COLO668 (cell line): ENCODE data around the gene GRPEL1.

ENCODE experiments used
- DNase-seq: peaks from one replicate; lab custom pipeline; 2025; ENCODE audit not compliant: unreplicated experiment; lab: John Stamatoyannopoulos, UW

GRPEL1 gene

GRCh38 chr4:7025040-7025602 lies 42.7 kb downstream of the GRPEL1 start:
- no peak for DNase-seq

- DNase-seq = no peak
Measured at GRCh38 chr4:7024336-7024890, 43.5 kb downstream of the GRPEL1 start.

GRCh38 chr4:7023901-7024300 lies 44.0 kb downstream of the GRPEL1 start:
- DNase-seq = no peak

DNA sequence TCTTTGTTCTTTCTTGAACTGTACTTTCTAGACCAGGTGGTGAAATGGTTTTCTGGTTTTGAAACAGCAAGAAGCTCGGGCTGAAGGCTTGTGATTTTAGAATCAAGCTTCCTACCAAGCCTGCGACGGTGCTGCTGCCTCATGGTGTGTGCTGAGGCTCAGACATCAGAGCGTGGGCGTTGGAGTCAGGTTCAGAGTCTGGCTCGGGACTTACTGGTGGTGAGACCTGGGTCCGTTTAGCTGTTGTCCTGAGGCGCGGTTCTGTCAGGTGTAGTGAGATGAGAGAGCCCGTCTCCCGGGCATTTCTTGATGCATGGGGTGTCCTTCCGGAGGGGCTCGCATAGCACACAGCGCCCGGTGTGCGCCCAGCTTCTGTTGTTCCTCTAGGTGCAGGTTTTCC lies 44.4 kb downstream of the GRPEL1 start:
- DNase-seq = no peak

DNA sequence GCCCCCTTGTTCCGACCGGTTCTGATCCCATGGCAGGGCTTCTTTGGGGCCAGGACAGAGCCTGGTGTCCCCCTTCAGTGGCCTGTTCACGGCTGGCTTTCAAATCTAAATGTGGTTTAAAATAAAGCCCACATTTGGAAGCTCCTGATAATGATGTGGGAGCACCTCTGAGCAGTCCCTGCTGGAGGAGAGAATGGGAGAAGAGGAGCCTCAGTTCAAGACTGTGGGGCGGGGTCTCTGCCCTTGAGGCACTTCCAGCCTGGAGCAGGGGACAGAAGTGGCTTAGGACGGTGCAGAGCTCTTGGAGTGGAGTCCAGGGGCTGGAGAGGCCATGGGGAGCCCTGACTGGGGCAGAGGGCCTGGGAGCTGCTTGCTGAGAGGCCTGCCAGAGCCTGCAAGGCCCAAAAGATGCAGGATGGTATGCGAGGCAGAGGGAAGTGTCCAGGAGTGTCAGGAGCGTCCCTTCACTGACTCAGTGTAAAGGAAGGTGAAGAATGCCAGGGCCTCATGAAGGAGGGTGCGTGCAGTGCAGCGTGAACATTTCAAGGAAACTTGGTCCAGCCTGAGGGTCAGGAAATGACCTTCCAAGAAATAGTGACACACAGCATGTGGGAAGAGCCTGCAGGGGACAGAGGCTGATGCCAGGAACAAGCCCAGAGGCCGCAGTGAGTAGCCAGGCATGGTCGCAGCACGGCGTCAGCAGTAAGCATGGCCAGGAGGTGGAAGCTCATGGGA lies 45.8 kb downstream of the GRPEL1 start:
- no peak for DNase-seq

DNA sequence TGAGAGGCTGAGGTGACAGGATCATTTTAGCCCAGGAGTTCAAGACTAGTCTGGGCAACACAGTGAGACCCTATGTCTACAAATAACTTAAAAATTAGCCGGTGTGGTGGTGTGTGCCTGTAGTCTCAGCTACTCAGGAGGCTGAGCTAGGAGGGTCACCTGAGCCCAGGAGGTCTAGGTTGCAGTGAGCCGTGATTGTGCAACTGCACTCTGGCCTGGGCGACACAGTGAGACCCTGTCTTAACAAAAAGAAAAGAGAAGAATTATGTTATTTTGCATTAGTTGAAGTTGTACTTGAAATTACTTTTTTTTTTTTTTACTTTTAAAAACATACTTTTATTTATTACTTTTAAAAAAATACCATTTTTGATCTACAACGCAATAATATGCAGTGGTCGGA lies 46.5 kb downstream of the GRPEL1 start:
- no peak for DNase-seq

- DNase-seq = no peak
Measured at GRCh38 chr4:7020856-7021255, 47.0 kb downstream of the GRPEL1 start.

DNA sequence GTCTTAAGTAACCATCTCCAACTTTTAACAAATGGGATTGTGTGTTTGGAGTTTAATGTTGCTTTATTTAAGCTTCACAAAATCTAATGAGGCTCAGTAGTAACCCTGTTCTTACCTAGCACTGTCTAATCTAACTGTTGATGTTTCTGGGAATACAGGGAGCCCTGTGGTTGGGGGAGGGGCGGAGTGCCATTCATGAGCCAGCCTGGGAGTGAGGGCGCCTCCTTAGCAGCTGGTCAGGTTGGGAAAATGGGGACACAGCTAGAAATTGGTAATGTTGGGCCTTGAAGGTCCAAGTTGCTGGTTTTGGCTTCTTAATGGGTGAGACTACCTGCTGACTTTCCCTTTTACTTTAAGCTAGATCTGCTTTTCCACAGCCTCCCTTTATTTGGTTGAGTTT lies 47.6 kb downstream of the GRPEL1 start:
- no peak for DNase-seq

- no peak for DNase-seq
Measured at GRCh38 chr4:7019367-7019766, 48.5 kb downstream of the GRPEL1 start.

GRCh38 chr4:7018281-7018680 lies 49.6 kb downstream of the GRPEL1 start:
- no peak for DNase-seq

DNA sequence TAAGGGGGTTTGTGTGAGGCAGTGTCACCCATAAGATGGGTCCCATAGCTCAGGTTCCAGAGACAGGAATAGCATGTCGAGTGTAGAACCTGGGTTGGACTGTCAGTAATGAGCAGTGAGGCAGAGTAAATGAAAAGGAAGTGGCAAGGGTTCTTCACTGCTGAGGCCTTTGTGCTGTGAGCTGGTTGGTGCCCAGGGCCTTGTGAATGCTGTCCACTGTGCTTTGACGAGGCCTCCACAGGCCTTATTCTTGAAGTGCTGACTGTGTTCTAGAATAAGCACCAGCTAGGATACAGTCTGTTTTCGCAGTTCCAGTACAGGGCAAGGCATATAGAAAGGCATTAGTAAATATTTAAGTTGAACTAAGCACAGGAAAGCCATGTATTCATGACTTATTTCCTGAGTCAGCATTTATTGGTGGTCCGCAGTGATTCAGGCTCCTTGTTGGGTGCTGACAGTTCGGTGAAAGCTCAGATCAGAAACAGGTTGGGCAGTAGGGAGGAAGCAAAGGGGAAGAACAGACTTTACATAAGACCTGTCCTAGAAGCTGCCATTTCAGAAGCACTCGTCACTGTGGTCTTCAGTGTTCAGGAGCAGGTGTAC lies 50.3 kb downstream of the GRPEL1 start:
- no peak for DNase-seq

GRCh38 chr4:7016512-7016911 lies 51.4 kb downstream of the GRPEL1 start:
- no peak for DNase-seq

- no peak for DNase-seq
Measured at GRCh38 chr4:7016086-7016485, 51.8 kb downstream of the GRPEL1 start.

GRCh38 chr4:7015383-7016035 lies 52.4 kb downstream of the GRPEL1 start:
- no peak for DNase-seq

- no peak for DNase-seq
Measured at GRCh38 chr4:7014815-7015214, 53.0 kb downstream of the GRPEL1 start.

DNA sequence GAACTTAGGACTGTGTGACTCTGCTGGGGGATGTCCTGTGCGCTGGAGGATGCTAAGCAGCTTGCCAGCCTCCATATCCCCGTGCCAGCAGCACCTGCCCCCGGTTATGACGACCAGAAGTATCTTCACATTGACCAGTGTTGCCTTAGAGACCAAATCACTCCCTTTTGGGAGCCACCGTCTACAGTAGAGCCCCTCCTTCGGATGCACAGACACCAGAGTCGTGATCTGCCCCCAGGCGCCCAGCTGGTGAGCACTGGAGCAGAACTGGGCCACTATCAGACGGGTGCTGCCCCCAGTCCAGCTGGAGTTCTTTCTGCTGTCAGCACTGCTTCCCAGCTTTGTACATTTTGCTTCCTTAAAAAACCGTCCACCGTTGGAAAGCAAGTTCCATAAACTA lies 54.7 kb downstream of the GRPEL1 start:
- no peak for DNase-seq

GRCh38 chr4:7009564-7009963 lies 58.3 kb downstream of the GRPEL1 start:
- no peak for DNase-seq
